Transverse colon (tissue), 4 donors: ENCODE data around the gene CEP152. TPM values are rescaled to one million over a fixed set of nuclear protein-coding genes. Genes with fewer than 3 reads are reported as not detected.

Experiments used
- DNase-seq: peaks from one replicate; pipeline ENCODE4 v3.0.0-alpha.2; 2019
- H3K27ac ChIP-seq, 4 donors: fragments of 200-600 bp; sonication (generic); 2 replicates each; pipeline ENCODE4 v1.5.1; 2016 to 2018; ENCODE audit warnings: inconsistent platforms in 4 of 4
- H3K27me3 ChIP-seq: fragments of 200-600 bp; sonication (generic); 2 replicates; pipeline ENCODE4 v1.5.1; 2017; ENCODE audit warnings: inconsistent platforms
- H3K36me3 ChIP-seq, 4 donors: fragments of 200-600 bp; sonication (generic); 2 replicates each; pipeline ENCODE4 v1.5.1; 2017 to 2019; ENCODE audit warnings: inconsistent platforms in 4 of 4
- H3K4me1 ChIP-seq, 4 donors: fragments of 200-600 bp; sonication (generic); 2 replicates each; pipeline ENCODE4 v1.5.1; 2017 to 2020; ENCODE audit warnings: inconsistent platforms in 4 of 4
- H3K4me3 ChIP-seq, 4 donors: fragments of 200-600 bp; sonication (generic); 1 replicate in 1 of 4; 2 replicates in 3 of 4; pipeline versions ENCODE4 v1.5.1 to v1.6.1; 2017 to 2019; ENCODE audit warnings: inconsistent platforms in 4 of 4
- H3K9me3 ChIP-seq, 2 donors: fragments of 200-600 bp; sonication (generic); 2 replicates each; pipeline ENCODE4 v1.5.1; 2017 to 2019; ENCODE audit warnings: inconsistent platforms in 2 of 2
- EP300 ChIP-seq: sonication (generic); formaldehyde crosslinking; IDR thresholded peaks from one replicate; pipeline ENCODE4 v1.6.1; 2017; ENCODE audit warnings: antibody characterized with exemption, low read depth
- POLR2A ChIP-seq: fragments of 450-650 bp; IDR thresholded peaks from one replicate; pipeline ENCODE4 v1.6.1; 2016; ENCODE audit warnings: antibody characterized with exemption, mild to moderate bottlenecking, moderate library complexity
- POLR2AphosphoS5 ChIP-seq, 3 donors: sonication (generic); formaldehyde crosslinking; IDR thresholded peaks; one replicate each; pipeline ENCODE4 v1.6.1; 2016; ENCODE audit warnings: antibody characterized with exemption in 3 of 3
- WGBS, 2 donors: methylation state at CpG; one replicate each; pipeline ENCODE4 v1.1.5; 2018; ENCODE audit warnings: low coverage in 1 of 2; 5-methylcytosine and 5-hydroxymethylcytosine counted together
- in situ Hi-C, 4 donors: fragments of 200-750 bp; cut with MboI; loops; one replicate each; pipeline versions ENCODE4 v1.15.0 to v1.15.1; 2017; ENCODE audit warnings: low sequenced_read_pairs in 3 of 4, low pct_ligation_motif_present in 1 of 4, low pct_unique_long_range_greater_than_20kb in 1 of 4
- intact Hi-C: fragments of 100-400 bp; cut with DNase I; formaldehyde crosslinking; loops from one replicate; pipeline ENCODE4 v1.15.1; 2023; ENCODE audit warnings: low total_unique reads
- total RNA-seq, 4 donors: library from RNA; depleted of rRNA; stranded (reverse); fragments of >200 nt; gene quantifications; one replicate each; pipeline ENCODE4 v1.1.0, GENCODE V29; 2016
- TF ChIP-seq, protein P1 (sequence below), 5 experiments: fragments of 200-600 bp in 3 of 5; fragments of 450-650 bp in 2 of 5; sonication (generic) in 3 of 5; IDR thresholded peaks; 1 replicate in 2 of 5; 2 replicates in 3 of 5; pipeline ENCODE4 v1.5.1; 2016 to 2017; ENCODE audit warnings: antibody characterized with exemption in 5 of 5, inconsistent platforms in 3 of 5, mild to moderate bottlenecking in 2 of 5, moderate library complexity in 1 of 5

CEP152 gene
- total RNA-seq, 4 donors from 2014 or later, result 3.4 to 16.7 (median 9.8) TPM

DNA sequence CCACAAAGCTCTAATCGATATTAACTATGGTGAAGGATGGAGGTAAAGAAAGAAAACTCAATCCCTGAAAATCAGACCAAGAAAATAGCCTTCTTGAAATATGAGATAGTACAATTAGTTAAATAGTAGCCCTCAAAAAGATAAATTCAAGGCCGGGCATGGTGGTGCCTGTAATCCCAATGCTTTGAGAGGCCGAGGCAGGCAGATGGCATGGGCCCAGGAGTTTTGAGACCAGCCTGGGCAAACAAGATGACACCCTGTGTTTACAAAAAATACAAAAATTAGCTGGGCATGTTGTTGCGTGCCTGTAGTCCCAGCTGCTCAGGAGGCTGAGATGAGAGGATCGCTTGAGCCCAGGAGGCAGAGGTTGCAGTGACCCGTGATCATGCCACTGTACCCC, 31.6 kb upstream of the CEP152 start:
- WGBS, 2 donors, result 90% methylated on average over 6 of the region's 6 CpGs; no CpG with 5 or more reads in 1 of the 2 donors
- no peaks in the 10 kb centered on the region for H3K36me3 ChIP-seq
- H3K27me3 ChIP-seq, result no peaks in the 10 kb centered on the region
- no peak for DNase-seq
- no peak overlapping the region for H3K27ac ChIP-seq
- H3K9me3 ChIP-seq, result no peaks in the 10 kb centered on the region
- in situ Hi-C loops (no loop called here), intact Hi-C loops (no loop called here)
- H3K4me3 ChIP-seq, result no peak overlapping the region
- no peaks in the 10 kb centered on the region for H3K4me1 ChIP-seq
- no peak for TF ChIP-seq EP300
- no peak for TF ChIP-seq POLR2AphosphoS5 (IDR thresholded peaks at IDR 0.05)
- TF ChIP-seq POLR2A, result no peak
- TF ChIP-seq, protein P1, sequence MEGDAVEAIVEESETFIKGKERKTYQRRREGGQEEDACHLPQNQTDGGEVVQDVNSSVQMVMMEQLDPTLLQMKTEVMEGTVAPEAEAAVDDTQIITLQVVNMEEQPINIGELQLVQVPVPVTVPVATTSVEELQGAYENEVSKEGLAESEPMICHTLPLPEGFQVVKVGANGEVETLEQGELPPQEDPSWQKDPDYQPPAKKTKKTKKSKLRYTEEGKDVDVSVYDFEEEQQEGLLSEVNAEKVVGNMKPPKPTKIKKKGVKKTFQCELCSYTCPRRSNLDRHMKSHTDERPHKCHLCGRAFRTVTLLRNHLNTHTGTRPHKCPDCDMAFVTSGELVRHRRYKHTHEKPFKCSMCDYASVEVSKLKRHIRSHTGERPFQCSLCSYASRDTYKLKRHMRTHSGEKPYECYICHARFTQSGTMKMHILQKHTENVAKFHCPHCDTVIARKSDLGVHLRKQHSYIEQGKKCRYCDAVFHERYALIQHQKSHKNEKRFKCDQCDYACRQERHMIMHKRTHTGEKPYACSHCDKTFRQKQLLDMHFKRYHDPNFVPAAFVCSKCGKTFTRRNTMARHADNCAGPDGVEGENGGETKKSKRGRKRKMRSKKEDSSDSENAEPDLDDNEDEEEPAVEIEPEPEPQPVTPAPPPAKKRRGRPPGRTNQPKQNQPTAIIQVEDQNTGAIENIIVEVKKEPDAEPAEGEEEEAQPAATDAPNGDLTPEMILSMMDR (IDR thresholded peaks at IDR 0.05), result no peak

DNA sequence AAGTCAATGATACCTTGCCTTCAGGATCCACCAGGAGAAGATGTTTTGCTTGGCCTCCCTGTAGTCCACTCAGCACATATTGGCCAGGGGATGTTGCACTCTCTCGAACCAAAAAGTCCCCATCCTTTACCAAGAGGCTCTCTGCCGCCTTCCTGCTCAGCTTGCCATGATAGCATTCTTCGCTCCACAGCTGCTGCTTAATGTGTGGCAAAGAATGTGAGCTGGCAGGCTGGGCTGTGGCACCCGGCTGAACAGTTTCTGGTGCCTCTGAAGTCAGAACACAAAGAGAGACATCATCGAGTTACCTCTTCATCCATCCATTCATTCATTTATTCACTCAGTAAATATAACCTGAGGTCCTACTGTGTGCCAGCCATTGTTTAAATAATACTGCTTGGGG, 23.9 kb upstream of the CEP152 start:
- Histone ChIP-seq H3K27me3 (no peaks in the 10 kb centered on the region), H3K4me1 (no peaks in the 10 kb centered on the region), H3K36me3 (no peaks in the 10 kb centered on the region), H3K4me3 (no peak overlapping the region), H3K27ac (no peak overlapping the region), H3K9me3 (peaks cover 0 to 5% of the 10 kb centered on the region in 2 donors)
- WGBS, 2 donors, result 67 to 82% methylated on average over 1 to 5 of the region's 5 CpGs
- TF ChIP-seq EP300 (no peak), POLR2AphosphoS5 (IDR thresholded peaks at IDR 0.05) (no peak), POLR2A (no peak)
- TF ChIP-seq, protein P1 (IDR thresholded peaks at IDR 0.05), result no peak
- no peak for DNase-seq
- intact Hi-C loops (no loop called here), in situ Hi-C loops (no loop called here)

DNA sequence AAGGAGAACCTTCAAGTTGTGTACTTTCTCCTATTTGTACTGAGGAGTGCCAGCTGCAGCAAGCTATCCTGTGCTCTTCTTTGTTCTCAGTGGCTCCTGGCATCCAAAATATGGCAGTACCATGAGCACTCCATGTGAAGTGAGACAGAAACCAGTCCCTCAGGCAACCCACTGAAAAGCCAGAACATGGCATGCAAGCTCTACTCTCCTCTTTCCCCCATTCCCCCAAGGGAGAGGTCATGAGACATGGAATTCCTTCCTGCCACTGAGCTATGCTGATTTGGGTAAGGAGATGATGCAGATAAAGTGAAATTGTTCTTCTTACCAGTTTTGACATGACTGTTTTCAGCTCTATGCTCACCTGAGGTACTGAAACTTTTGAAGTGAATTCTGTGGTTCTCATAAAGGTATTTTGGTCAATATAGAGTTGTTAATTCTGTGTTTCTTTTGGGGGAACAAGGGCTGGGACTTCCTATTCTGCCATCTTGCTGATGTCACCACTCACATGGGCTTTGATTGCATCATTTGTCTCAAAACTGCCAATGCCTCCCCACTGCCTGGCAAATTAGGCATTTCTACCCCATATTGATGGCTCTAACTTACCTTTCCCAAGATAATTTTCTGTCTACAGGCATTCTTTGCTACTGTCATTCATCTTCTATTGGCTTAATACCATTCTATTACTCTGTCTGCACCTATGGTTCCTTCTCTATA, 22.8 kb upstream of the CEP152 start:
- Histone ChIP-seq H3K4me3 (no peak overlapping the region), H3K36me3 (no peaks in the 10 kb centered on the region), H3K4me1 (no peaks in the 10 kb centered on the region), H3K27me3 (no peaks in the 10 kb centered on the region), H3K9me3 (peaks cover 0 to 5% of the 10 kb centered on the region in 2 donors), H3K27ac (no peak overlapping the region)
- intact Hi-C loops (no loop called here), in situ Hi-C loops (no loop called here)
- TF ChIP-seq POLR2A, result no peak
- TF ChIP-seq POLR2AphosphoS5 (IDR thresholded peaks at IDR 0.05), result no peak
- TF ChIP-seq EP300, result no peak
- TF ChIP-seq, protein P1 (IDR thresholded peaks at IDR 0.05), result no peak
- DNase-seq, result no peak

DNA sequence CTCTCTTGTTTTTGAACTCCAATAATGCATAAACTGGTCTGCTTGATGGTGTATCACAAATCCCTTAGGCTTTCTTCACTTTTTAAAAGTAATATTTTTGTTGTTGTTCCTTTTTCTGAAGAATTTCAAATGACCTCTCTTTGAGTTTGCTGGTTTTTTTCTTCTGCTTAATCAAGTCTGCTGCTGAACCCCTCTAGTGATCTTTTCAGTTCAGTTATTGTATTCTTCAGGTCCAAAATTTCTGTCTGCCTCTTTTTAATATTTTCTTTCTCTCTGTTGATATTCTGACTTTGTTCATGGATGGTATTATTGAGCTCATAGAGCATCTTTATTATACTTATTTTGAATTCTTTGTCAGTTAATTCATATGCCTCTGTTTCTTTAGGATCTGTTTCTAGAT, 21.8 kb upstream of the CEP152 start:
- intact Hi-C loops (no loop called here), in situ Hi-C loops (no loop called here)
- no peak overlapping the region for H3K4me3 ChIP-seq
- H3K27ac ChIP-seq, result no peak overlapping the region
- H3K4me1 ChIP-seq, result no peaks in the 10 kb centered on the region
- TF ChIP-seq, protein P1 (IDR thresholded peaks at IDR 0.05), result no peak
- TF ChIP-seq POLR2AphosphoS5 (IDR thresholded peaks at IDR 0.05), result no peak
- TF ChIP-seq POLR2A, result no peak
- no peak for TF ChIP-seq EP300
- H3K27me3 ChIP-seq, result no peaks in the 10 kb centered on the region
- no peaks in the 10 kb centered on the region for H3K36me3 ChIP-seq
- DNase-seq, result no peak
- H3K9me3 ChIP-seq, result peaks cover 0 to 5% of the 10 kb centered on the region in 2 donors
